ENCODE measurements around the gene SAMD14.
A peak's percentile ranks its signal among the peaks of the same experiment; 100 is the strongest.

The SAMD14 gene

DNA sequence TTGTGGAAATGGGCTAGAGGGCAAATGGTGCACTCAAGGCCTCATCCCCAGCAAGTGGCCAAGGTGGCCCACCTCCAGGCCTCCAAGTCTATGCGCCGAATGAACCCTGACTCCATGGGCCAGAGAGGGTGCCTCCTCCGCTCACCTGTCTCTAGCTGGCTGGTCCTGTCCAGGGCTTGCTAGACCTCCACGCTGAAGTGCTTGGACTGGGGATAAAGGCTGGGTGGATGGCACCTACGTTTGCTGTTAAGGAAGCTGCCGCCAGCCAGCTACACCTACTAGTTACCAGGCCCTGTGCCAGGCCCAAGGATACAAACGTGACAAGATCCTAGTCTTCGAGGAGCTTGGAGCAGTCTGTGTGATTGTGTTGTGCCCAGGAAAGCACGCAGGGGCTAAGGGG is 35.1 kb upstream of the SAMD14 start:
- DNase-seq, result no peak

- no peak for DNase-seq
These were observed 34.7 kb upstream of the SAMD14 start for GRCh38 chr17:50164697-50164988.

DNA sequence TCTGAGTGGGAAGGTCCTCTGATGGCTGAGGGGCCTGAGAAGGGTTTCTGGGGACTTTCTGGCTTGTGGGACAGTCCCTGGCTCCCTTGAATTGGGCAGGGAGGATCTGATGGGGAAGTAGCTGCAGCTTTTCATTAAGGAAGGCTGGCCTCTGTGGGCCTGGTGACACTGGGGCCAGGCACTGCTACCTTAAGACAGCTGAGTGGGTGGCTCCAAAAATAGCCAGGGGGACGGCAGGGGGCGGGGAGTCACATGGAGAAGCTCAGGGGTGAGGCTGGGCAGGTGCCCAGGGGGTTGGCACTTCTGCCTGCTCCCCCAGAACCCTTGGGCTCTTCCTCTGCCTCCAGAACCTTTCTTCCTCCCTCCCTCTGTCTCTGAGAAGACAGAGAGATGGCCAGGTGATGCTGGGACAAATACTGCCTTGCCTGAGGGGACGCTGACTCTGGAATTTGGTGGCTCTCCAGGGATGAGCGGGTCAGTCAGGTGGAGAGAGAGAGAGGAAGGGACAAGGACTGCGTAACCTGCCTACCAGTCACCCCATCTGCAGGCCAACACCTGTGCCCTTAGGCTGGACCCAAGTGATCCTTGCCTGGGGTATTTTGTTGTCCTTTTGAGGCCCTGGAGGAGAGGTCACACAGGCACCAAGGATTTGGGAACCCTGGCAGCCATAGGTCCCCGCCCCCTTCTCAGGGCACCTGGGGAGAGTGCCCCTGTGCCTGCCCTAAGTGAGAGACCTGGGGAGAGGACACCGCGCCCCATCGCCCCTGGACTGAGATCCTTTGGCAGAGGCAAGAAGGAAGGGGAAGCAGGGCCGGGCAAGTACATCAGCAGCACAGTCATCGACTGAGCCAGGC is 34.1 kb upstream of the SAMD14 start:
- DNase-seq, result peak in 1 of 2 donors; percentile 56

DNA sequence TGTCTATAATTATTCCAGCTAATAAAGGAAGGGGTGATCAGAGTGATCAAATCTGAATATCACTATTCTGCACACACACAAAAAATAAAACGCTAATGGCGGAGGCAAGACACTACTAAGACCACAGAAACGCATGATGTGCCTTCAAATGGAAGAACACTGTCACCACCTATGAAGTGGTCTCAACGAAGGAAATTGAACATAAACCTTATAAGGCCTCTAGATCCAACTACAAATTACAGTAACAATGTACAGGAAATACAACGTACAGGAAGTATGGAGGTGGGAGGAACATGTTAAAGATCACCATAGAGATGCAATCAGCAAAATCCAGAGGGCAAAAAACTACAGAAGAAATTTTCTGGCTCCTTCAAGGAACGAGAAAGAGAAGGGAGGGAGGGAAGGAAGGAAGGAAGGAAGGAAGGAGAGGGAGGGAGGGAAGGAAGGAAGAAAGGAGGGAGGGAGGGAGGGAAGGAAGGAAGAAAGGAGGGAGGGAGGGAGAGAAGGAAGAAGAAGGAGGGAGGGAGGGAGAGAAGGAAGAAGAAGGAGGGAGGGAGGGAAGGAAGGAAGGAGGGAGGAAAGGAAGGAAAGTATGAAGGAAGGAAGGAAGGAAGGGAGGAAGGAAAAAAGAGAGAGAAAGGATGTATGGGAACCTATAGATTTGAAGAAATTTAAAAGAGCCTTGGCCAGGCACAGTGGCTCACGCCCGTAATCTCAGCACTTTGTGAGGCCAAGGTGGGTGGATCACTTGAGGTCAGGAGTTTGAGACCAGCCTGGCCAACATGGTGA is 32.7 kb upstream of the SAMD14 start:
- DNase-seq, result no peak

- DNase-seq, result no peak
These were observed 31.9 kb upstream of the SAMD14 start for GRCh38 chr17:50161911-50162288.

DNA sequence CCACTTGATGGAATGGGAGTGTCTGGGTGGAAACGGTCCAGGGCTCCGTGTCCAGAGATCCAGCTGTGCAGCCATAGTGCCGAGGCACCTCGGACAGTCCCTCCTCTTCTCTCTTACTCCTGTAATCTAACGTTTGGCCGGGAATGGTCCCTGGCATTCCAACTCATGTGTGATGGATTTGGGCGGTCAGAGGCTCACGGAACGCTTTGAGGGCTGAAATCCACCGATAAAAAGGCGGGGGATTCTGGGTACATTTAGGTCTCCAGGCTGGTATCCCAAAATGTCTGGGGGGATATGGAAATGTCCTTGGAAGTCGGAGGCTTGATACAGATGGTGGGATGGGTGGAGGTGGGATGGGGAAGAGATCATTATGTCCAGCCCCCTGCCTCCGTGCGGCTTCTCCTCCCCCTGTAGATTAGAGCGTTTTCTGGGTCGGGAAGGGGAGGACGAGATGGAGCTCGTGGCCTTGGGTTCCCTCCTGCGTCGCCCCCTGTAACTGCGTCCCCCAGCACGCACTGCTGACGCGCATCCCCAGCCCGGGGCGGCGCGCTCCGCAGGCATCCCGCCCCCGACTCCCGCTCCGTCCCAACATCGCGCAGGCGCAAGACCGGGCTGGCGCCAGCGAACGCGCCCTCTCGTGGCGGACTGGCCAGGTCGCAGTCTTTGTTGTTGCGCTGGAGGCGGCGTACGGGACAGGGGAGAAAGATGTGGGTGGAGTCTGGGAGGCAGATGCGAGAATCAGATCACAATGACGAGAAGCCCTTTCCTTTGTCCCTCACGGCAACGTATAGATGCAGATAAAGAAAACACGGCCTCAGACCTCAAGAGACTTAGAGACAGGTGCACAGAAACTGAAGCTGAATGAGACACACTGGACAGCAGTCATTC is 31.3 kb upstream of the SAMD14 start:
- DNase-seq, result peak; percentile 95 to 96

- DNase-seq, result peak in 1 of 2 donors; percentile 33
These were observed 27.9 kb upstream of the SAMD14 start for GRCh38 chr17:50157891-50158290.

DNA sequence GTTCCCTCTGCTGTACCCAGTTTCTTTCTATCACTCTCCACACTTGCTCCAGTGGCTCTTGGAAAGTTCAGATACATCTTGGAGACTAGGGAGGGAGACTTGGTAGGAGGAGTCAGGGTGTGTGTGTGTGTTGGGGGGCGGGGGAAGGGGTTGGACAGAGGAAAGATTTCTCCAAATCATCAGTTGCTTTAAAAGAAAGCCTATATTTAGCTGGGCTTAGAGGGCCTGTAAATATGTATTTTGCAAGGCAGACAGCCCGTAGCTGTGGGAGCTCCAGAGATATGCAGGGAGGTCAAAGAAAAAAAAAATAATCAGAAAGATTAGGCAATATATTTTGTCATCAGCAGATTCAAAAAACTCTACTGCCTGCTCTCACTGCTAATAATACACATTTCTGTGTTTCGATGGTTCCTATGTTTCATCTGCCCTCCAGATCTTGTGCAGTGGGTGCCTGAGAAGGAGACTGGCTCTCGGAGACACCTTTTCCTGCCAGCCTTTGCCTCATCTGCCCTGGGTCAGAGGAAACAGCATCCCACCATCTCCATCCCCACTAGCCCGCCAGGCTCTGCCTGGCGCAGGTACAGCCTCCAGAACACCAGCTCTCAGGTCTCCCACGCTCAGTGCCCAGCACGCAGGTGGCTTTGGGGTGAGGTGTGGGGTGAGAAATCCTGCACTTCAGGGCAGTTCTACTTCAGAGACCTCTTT is 25.3 kb upstream of the SAMD14 start:
- DNase-seq, result no peak

GRCh38 chr17:50154604-50155003 is 24.6 kb upstream of the SAMD14 start:
- no peak for DNase-seq

DNA sequence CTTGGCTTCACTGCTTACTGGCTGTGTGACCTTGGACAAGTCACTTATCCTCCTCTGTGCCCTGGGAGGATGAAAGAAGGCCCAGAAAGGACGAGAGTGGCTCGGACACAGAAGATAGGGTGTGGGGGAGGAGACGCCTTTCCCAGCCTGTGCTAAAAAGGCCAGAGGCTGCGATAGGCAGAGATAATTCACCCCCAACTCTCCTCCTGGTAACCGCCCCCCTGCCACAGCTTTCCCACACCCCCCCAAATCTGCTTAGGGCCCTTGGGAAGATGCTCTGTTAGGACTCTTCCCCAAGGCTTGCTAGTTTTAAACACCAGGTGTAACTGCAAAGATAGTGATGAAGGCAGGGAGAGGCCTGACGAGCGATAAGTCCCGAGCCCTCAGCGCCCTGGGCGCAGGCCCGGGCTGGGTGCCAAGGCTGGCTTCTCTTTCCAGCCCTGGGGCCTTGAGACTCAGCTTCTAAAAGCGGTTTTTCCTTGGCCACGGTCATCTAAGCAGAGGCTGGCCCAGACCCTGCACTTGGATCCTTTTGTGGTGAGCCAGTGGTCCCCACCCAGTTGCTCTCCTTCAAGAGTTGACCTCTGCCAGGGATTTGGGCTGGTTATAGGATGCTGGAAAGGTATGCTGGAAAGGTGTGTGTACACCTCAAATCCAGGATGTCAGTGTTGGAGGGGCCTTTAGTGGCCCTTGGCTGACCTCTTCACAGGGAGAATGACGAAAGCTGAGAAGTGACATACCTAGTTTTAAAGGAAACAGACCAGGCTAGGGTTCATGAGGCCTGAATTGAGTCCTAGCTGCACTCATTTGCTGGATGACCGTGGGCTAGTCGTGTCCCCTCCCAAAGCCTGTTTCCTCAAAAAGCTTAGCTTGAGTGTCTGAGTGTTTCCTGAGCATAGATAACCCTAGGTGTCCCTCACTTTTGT is 24.0 kb upstream of the SAMD14 start:
- DNase-seq, result no peak

DNA sequence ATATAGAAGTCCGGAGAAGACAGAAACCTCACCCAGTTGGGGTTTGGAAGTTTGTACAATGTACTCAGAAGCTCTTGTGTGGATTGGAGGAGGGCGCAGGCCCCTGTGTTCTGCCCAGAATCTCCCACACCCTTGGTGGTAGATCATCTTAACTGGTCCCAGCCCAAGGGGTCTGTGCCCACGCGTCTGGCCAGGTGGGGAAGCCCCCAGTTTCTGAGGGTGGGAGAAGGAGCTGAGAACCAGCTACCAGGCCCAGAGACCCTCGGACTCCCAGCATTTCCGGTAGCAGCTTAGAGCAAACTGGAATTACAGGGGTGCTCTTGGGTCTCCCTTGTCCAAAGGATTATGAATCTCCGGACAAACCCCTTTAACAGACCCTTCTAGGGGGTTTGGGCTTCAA is 22.8 kb upstream of the SAMD14 start:
- no peak for DNase-seq

DNA sequence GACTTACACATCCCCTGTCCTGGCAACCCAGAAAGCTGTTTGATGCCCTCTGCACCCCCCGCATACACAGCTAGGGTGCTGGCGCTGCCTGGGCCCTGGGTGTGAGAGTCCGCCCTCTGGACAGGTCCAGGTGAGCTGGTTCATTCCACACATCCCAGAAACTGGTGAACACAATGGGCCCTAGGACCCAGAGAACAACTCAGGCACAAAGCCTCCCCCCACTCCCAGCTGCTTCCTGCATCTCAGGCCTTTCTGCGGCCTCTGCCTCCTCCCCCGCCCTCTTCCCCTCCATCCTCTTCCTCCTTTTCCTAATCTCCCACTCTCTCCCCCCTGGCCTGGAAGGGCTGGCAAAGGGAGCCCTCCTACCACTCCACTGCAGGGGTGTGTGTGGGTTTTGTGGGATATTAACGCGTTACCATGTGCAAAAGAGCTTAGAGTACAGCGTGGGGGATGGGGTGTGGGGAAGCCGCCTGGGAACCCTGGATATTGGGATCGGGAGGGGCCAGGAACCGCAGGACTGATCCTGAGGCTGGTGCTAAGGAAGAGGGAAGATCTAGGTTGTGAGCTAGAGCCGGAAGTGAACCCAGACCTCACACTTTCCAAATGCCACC is 22.1 kb upstream of the SAMD14 start:
- DNase-seq, result peak; percentile 56

- DNase-seq, result peak; percentile 88 to 90
These were observed 21.3 kb upstream of the SAMD14 start for GRCh38 chr17:50151041-50151936.

DNA sequence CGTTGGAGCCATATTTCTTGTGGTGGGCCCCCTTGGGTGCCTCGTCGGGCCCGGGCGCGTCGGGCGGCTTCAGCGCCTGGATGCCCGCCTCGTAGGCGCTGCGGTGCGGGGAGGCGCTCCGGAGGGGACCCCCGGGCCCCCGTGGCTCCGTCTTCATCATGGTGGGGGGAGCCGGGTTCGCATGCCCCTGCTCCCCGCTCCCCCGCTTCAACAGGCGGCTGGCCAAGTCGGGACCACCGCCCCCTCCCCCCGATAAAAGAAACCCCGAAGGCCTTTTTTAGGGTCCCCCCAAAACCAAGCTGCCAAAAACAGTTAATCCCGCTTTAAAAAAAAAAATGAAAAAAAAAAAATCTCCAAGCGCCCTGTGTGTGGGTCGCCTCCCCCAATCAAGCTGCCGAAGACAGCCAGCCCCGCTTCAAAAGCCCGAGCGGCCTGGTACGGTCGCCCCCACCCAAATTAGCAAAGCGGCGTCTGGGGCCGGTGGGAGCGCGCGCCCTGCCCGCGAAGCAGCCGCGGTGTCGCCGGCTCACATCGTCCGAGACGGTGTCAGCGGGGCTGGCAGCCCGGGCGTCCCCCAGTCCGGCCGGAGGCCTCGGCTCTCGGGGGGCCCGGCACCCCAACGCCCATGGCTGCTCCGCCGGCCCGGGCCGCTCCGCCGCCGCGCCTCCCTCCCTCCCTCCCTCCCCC is 20.5 kb upstream of the SAMD14 start, which contains the start of gene PPP1R9B:
Gene PPP1R9B, minus strand, starts transcription at position 324 of the 687 bp plus-strand sequence. Its CDS starts 164 bp downstream, at position 160.
- peak in 1 of 2 donors; percentile 19 for DNase-seq

DNA sequence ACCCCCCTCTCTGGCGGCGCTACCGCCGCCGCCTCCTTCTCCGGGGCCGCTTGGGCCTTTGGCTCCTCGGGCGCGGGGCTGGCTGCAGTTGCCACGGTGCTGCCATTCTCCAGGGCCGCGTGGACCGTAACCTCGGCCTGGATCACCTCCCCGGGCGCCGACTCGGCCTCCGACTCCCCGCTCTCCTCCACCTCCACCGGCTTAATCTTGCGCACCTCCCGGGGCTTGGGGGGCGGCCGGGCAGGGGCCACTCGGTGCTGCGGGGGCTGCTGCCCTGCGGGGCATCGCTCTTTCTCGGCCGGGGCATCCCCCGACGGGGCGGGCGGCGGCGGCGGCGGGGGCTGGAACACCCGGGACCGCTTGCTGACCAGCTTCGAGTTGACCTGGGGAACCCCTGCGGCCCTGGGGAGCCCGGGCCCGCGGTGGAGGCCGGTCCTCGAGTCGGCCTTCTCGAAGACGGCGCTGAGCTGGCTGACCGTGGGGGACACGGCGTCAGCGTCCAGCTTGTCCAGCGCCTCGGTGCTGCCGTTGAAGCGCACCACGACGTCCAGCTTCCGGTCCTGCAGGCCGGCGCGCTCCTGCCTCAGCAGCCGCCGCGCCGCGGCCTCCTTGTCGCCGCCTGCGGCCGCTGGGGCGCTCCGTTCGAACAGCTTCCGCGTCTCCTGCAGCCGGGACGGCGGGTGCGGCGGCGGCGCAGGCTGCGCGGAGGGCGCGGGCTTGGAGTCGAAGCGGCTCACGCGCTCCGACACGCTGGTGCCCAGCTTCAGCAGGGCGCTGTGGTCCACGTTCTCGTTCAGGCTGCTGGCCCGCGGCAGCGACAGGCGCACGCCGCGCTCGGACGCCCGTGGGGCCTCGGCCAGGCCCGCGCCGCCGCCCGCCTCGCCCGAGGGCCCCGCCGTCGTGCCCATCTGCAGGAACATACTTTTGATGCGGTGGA is 19.7 kb upstream of the SAMD14 start:
- peak; percentile 56 to 60 for DNase-seq

- no peak for DNase-seq
These were observed 19.1 kb upstream of the SAMD14 start for GRCh38 chr17:50149091-50149416.

DNA sequence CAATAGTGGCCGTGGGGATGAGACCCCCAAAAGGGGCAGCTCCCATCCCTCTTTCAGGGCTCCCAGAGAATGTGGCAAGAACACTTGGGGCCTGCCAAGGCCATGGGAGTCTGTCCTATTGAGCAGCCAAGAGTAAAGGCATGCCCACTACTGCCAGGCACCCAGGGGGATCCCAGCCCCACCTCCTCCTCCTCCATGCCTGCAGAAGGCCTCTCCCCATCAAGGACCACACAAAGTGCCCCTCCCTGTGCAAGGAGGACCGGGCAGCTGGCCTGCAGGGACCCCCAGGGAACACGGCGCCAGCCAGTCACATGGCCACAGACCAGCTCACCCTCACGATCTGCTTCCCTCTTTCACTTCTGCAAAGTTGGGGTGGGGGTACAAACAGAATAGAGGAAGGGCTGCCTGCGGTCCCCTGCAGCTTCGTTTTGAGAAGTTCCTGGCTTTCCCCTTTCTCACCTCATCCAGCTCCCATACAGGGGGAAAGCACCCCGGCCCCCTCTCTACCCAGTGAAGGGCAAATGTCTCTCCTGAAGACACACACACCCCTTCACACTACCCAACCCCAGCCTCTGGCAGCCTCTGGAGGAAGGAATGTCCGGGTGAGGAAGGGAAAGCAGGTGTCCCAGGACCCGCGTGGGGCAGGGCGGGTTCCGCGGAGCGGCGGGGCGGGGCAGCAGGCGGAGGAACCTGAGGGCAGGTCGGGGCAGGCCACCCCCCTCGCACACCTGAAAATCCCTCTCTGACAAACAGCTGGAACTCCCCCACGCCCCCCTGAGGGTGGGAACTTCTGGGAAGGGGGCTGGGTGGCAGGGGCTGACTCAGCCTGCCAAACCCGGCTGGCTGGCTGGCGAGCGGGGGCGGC is 18.5 kb upstream of the SAMD14 start:
- peak; percentile 70 to 77 for DNase-seq

Measured in CD4-positive, alpha-beta T cell treated with Interleukin-1 beta for 1 hour (primary cell).